Endothelial cell of umbilical vein (primary cell): ENCODE results near the gene BRAP. TPM values are rescaled to one million over a fixed set of nuclear protein-coding genes. Genes with fewer than 3 reads are reported as not detected.

Source experiments
- BruUV-seq: library from RNA; stranded (reverse); fragments of 400-500 nt; replicated peaks from 2 replicates; lab custom pipeline; 2021; lab: Mats Ljungman, UMichigan
- CTCF ChIA-PET: fragments of 300-600, 350-600 bp; sonication (Branson Sonifier 250); formaldehyde crosslinking; loops from one replicate; lab custom pipeline; 2021; ENCODE audit warnings: antibody characterized with exemption, inconsistent platforms; lab: Charles Lee
- POLR2A ChIA-PET: fragments of 300-600, 350-600 bp; sonication (Branson Sonifier 250); formaldehyde crosslinking; loops from one replicate; lab custom pipeline; 2021; ENCODE audit warnings: antibody characterized with exemption, inconsistent platforms; lab: Charles Lee
- DNase-seq: peaks from one replicate; pipeline ENCODE4 v3.0.0-alpha.2; 2011; ENCODE audit warnings: low read depth, low spot score
- FAIRE-seq: peaks from 2 replicates; lab custom pipeline; 2011; peaks lifted over from hg19 to GRCh38; lab: Jason Lieb, UNC
- H2AFZ ChIP-seq: 2 replicates; pipeline ENCODE4 v1.6.0; 2012; ENCODE audit warnings: low read depth, low read length, control low read depth, inconsistent platforms
- H3K27ac ChIP-seq: 2 replicates; pipeline ENCODE4 v1.5.1; 2011; ENCODE audit warnings: low read depth, mild to moderate bottlenecking, control low read depth, low read length, moderate library complexity; ENCODE audit not compliant: insufficient read depth
- H3K27me3 ChIP-seq, 2 experiments: 2 replicates each; pipeline versions ENCODE4 v1.6.0 to v1.6.1; 2011; ENCODE audit warnings: low read length in 2 of 2, mixed read lengths in 1 of 2; ENCODE audit not compliant: control insufficient read depth in 2 of 2, insufficient read depth in 2 of 2
- H3K36me3 ChIP-seq, 2 experiments: 2 replicates in 1 of 2; 3 replicates in 1 of 2; pipeline ENCODE4 v1.5.1; 2011; ENCODE audit warnings: low read length in 2 of 2, mild to moderate bottlenecking in 1 of 2, moderate library complexity in 1 of 2; ENCODE audit not compliant: control insufficient read depth in 2 of 2, insufficient read depth in 2 of 2; ENCODE audit errors: extremely low read depth in 1 of 2
- H3K4me1 ChIP-seq: 3 replicates; pipeline ENCODE4 v1.5.1; 2011; ENCODE audit warnings: mild to moderate bottlenecking, low read length; ENCODE audit not compliant: control insufficient read depth, insufficient read depth; ENCODE audit errors: extremely low read depth
- H3K4me2 ChIP-seq: 2 replicates; pipeline ENCODE4 v1.6.1; 2011; ENCODE audit warnings: low read length, control low read depth, mixed read lengths; ENCODE audit not compliant: insufficient read depth
- H3K4me3 ChIP-seq, 3 experiments: fragments of 200-600 bp in 1 of 3; sonication (generic), shearing (Covaris generic) in 1 of 3; replicated peaks in 1 of 3; 2 replicates each; pipeline ENCODE4 v1.5.1; 2011 to 2016; ENCODE audit warnings: control low read depth in 3 of 3, low read length in 3 of 3, mild to moderate bottlenecking in 2 of 3, inconsistent platforms in 1 of 3, low read depth in 1 of 3, moderate library complexity in 1 of 3; ENCODE audit not compliant: insufficient read depth in 1 of 3
- H3K79me2 ChIP-seq: 2 replicates; pipeline ENCODE4 v1.6.0; 2012; ENCODE audit warnings: low read length, inconsistent platforms; ENCODE audit not compliant: control insufficient read depth, insufficient read depth
- H3K9ac ChIP-seq: replicated peaks from 2 replicates; pipeline ENCODE3; 2011; ENCODE audit warnings: low read length, control low read depth; ENCODE audit not compliant: insufficient read depth; ENCODE audit errors: extremely low read depth
- H3K9me1 ChIP-seq: replicated peaks from 3 replicates; pipeline ENCODE4 v1.6.0; 2011; ENCODE audit warnings: mild to moderate bottlenecking, low read length; ENCODE audit not compliant: control insufficient read depth, insufficient read depth; ENCODE audit errors: extremely low read depth
- H3K9me3 ChIP-seq: replicated peaks from 2 replicates; pipeline ENCODE4 v1.5.1; 2012; ENCODE audit warnings: low read length, inconsistent platforms; ENCODE audit not compliant: control insufficient read depth, insufficient read depth
- H4K20me1 ChIP-seq: replicated peaks from 2 replicates; pipeline ENCODE3; 2011; ENCODE audit warnings: mild to moderate bottlenecking, low read length; ENCODE audit not compliant: control insufficient read depth, insufficient read depth; ENCODE audit errors: extremely low read depth
- CTCF ChIP-seq, 2 donors: IDR thresholded peaks; 1 replicate in 1 of 2; 2 replicates in 1 of 2; pipeline ENCODE4 v1.5.1; 2011; ENCODE audit warnings: low read length in 2 of 2, mild to moderate bottlenecking in 2 of 2, moderate library complexity in 2 of 2, control low read depth in 1 of 2, inconsistent platforms in 1 of 2, low read depth in 1 of 2; ENCODE audit not compliant: insufficient read depth in 1 of 2; ENCODE audit errors: extremely low read depth in 1 of 2
- EZH2 ChIP-seq: IDR thresholded peaks from 2 replicates; pipeline ENCODE4 v1.6.1; 2012; ENCODE audit warnings: borderline replicate concordance, low read depth, mild to moderate bottlenecking, moderate library complexity, low read length, inconsistent platforms; ENCODE audit not compliant: severe bottlenecking
- FOS ChIP-seq: IDR thresholded peaks from 2 replicates; pipeline ENCODE4 v1.6.1; 2011; ENCODE audit warnings: mild to moderate bottlenecking, low read length, moderate library complexity, borderline replicate concordance; ENCODE audit not compliant: insufficient read depth
- GATA2 ChIP-seq: IDR thresholded peaks from 2 replicates; pipeline ENCODE4 v1.7.0; 2011; ENCODE audit warnings: low read depth, mild to moderate bottlenecking, moderate library complexity, mixed read lengths, low read length; ENCODE audit not compliant: insufficient read length, insufficient read depth
- JUN ChIP-seq: IDR thresholded peaks from 2 replicates; pipeline ENCODE4 v1.6.1; 2011; ENCODE audit warnings: borderline replicate concordance, low read depth; ENCODE audit not compliant: insufficient read length, insufficient read depth
- MAX ChIP-seq: IDR thresholded peaks from 2 replicates; pipeline ENCODE4 v1.6.1; 2011; ENCODE audit not compliant: insufficient read depth, insufficient read length
- MYC ChIP-seq: IDR thresholded peaks from one replicate; pipeline ENCODE4 v1.6.1; 2011; ENCODE audit warnings: mild to moderate bottlenecking, low read depth, low read length
- POLR2A ChIP-seq: IDR thresholded peaks from 2 replicates; pipeline ENCODE4 v1.6.1; 2012; ENCODE audit warnings: low read depth, mild to moderate bottlenecking, control low read depth, low read length
- POLR2AphosphoS5 ChIP-seq: IDR thresholded peaks from 2 replicates; pipeline ENCODE4 v1.6.1; 2012; ENCODE audit warnings: low read depth, mild to moderate bottlenecking, control low read depth, low read length, moderate library complexity; ENCODE audit not compliant: insufficient read depth
- dilution Hi-C: fragments of 300-500 bp; cut with MboI; formaldehyde crosslinking; loops from one replicate; pipeline ENCODE4 v1.15.0; 2019; ENCODE audit warnings: low sequenced_read_pairs; ENCODE audit not compliant: extremely low pct_ligation_motif_present
- intact Hi-C: fragments of 100-400 bp; cut with micrococcal nuclease; formaldehyde crosslinking; loops from one replicate; pipeline ENCODE4 v1.10.0; 2022
- polyA plus RNA-seq, 4 experiments: library from polyadenylated mRNA; depleted of rRNA in 3 of 4; stranded (reverse) in 3 of 4; unstranded in 1 of 4; fragments of >200 nt; gene quantifications; 2 replicates each; pipeline versions ENCODE4 v1.2.1 to v1.2.3, GENCODE V29; 2011 to 2012; ENCODE audit warnings: missing spikeins in 1 of 4
- total RNA-seq: library from RNA; stranded (reverse); gene quantifications from 2 replicates; pipeline ENCODE4 v1.2.3, GENCODE V29; 2021

Gene BRAP
- total and polyA plus RNA-seq, 2 donors (not counting 3 experiments of a cell fraction or from before 2014, with no cell fraction given) = 14.4 to 16.5 TPM

- POLR2A ChIA-PET = no interaction called here
- H3K79me2 ChIP-seq = no peaks in the 10 kb centered on the region
- no peak overlapping the region for H3K4me3 ChIP-seq
- H4K20me1 ChIP-seq = no peaks in the 10 kb centered on the region
- dilution Hi-C loops = no loop called here
- no peaks in the 10 kb centered on the region for H3K9me1 ChIP-seq
- H3K4me1 ChIP-seq = no peaks in the 10 kb centered on the region
- H3K27ac ChIP-seq = no peak overlapping the region
- no peak overlapping the region for H3K9ac ChIP-seq
- DNase-seq (peak; percentile 31), FAIRE-seq (no peak)
- no TSS peak for BruUV-seq
- CTCF ChIA-PET = interaction anchor here (1.1 to 2.3 kb wide), 3 partner anchors 9 to 107 kb away, joined by 4 to 11 read pairs (median 6); no protein-coding TSS in a partner anchor
- peaks cover 2 to 7% of the 10 kb centered on the region in 2 experiments for H3K36me3 ChIP-seq
- TF ChIP-seq CTCF (IDR thresholded peaks at IDR 0.05; ENCODE audit: extremely low read depth in 1 of 2, insufficient read depth in 1 of 2, low read depth in 1 of 2, low read length in 2 of 2) (no peak), FOS (no peak), POLR2A (no peak), EZH2 (no peak), POLR2AphosphoS5 (no peak), MAX (no peak), JUN (no peak), GATA2 (no peak), MYC (no peak)
- no peaks in the 10 kb centered on the region for H3K27me3 ChIP-seq
- no peak overlapping the region for H3K4me2 ChIP-seq
- intact Hi-C loops = no loop called here
- H3K9me3 ChIP-seq = no peaks in the 10 kb centered on the region
- no peak overlapping the region for H2AFZ ChIP-seq
Observed at GRCh38 chr12:111705672-111706071, 19.9 kb upstream of the BRAP start.
